Prostate gland (tissue), 2 donors: ENCODE data around the gene ANKS1B.

Source experiments
- POLR2A ChIP-seq: fragments of 450-650 bp; IDR thresholded peaks from one replicate; pipeline ENCODE4 v1.6.1; 2016; ENCODE audit warnings: antibody characterized with exemption, mild to moderate bottlenecking
- POLR2AphosphoS5 ChIP-seq: sonication (generic); formaldehyde crosslinking; IDR thresholded peaks from one replicate; pipeline ENCODE4 v1.6.1; 2017; ENCODE audit warnings: antibody characterized with exemption
- TF ChIP-seq, protein P1 (sequence below), 4 experiments: fragments of 200-600 bp in 2 of 4; fragments of 450-650 bp in 2 of 4; sonication (generic) in 2 of 4; IDR thresholded peaks; 1 replicate in 3 of 4; 2 replicates in 1 of 4; pipeline ENCODE4 v1.5.1; 2016 to 2019; ENCODE audit warnings: antibody characterized with exemption in 4 of 4, mild to moderate bottlenecking in 2 of 4, moderate library complexity in 2 of 4

DNA sequence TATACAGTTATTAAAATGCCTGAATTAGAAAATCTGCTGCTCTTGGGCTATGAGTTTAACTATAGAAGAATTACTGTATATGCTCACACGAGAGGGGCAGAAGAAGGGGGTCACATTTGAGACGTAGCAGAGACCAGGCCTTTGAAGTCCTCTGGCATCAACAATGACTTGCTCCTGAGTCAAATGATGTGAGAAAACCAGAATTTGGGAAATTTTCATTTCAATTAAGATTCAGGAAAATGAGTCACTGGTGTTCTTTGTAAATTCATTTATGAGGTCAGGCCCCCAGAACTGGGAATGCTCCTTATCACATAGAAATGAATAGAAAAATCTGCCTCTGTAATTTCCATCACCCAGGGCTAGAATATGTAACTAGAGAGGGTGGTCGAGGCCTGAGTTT lies 1246.7 kb downstream of the ANKS1B start:
- TF ChIP-seq, protein P1, sequence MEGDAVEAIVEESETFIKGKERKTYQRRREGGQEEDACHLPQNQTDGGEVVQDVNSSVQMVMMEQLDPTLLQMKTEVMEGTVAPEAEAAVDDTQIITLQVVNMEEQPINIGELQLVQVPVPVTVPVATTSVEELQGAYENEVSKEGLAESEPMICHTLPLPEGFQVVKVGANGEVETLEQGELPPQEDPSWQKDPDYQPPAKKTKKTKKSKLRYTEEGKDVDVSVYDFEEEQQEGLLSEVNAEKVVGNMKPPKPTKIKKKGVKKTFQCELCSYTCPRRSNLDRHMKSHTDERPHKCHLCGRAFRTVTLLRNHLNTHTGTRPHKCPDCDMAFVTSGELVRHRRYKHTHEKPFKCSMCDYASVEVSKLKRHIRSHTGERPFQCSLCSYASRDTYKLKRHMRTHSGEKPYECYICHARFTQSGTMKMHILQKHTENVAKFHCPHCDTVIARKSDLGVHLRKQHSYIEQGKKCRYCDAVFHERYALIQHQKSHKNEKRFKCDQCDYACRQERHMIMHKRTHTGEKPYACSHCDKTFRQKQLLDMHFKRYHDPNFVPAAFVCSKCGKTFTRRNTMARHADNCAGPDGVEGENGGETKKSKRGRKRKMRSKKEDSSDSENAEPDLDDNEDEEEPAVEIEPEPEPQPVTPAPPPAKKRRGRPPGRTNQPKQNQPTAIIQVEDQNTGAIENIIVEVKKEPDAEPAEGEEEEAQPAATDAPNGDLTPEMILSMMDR (IDR thresholded peaks at IDR 0.05): no peak
- TF ChIP-seq POLR2A: no peak
- TF ChIP-seq POLR2AphosphoS5: no peak
